Brain microvascular endothelial cell (primary cell): ENCODE measurements around the gene CDH23.

Experiments used
- DNase-seq: peaks from one replicate; pipeline ENCODE4 v3.0.0-alpha.2; 2020
- H3K27ac ChIP-seq: fragments of 250-450 bp; sonication (Bioruptor Pico); 2 replicates; pipeline ENCODE4 v1.5.1; 2020; ENCODE audit warnings: mild to moderate bottlenecking, moderate library complexity
- H3K27me3 ChIP-seq: fragments of 250-450 bp; sonication (Bioruptor Pico); replicated peaks from 2 replicates; pipeline ENCODE4 v1.5.1; 2020; ENCODE audit warnings: mild to moderate bottlenecking
- H3K36me3 ChIP-seq: fragments of 250-450 bp; sonication (Bioruptor Pico); replicated peaks from 2 replicates; pipeline ENCODE4 v1.5.1; 2020; ENCODE audit warnings: mild to moderate bottlenecking
- H3K4me3 ChIP-seq: 2 replicates; pipeline ENCODE4 v1.5.1; 2011; ENCODE audit warnings: low read depth, mild to moderate bottlenecking, control low read depth, low read length, moderate library complexity
- CTCF ChIP-seq: IDR thresholded peaks from 2 replicates; pipeline ENCODE4 v1.5.1; 2011; ENCODE audit warnings: low read depth, mild to moderate bottlenecking, moderate library complexity, low read length, control low read depth, inconsistent platforms; ENCODE audit errors: missing control alignments
- in situ Hi-C: cut with HindIII; loops from 2 replicates; pipeline ENCODE4 v1.10.0; 2017; ENCODE audit warnings: low sequenced_read_pairs, low pct_ligation_motif_present

CDH23 gene

GRCh38 chr10:71443676-71444075 lies 47.0 kb downstream of the CDH23 start:
- H3K27me3 ChIP-seq, result peaks cover 10% of the 10 kb centered on the region
- no peak for DNase-seq
- H3K27ac ChIP-seq, result no peak overlapping the region
- in situ Hi-C loops, result no loop called here
- no peak for TF ChIP-seq CTCF
- H3K36me3 ChIP-seq, result no peaks in the 10 kb centered on the region
- no peak overlapping the region for H3K4me3 ChIP-seq

- no peak for TF ChIP-seq CTCF
- Histone ChIP-seq H3K36me3 (no peaks in the 10 kb centered on the region), H3K27me3 (peaks cover 10% of the 10 kb centered on the region), H3K27ac (no peak overlapping the region), H3K4me3 (no peak overlapping the region)
- DNase-seq, result no peak
- in situ Hi-C loops, result no loop called here
These were observed 47.7 kb downstream of the CDH23 start for GRCh38 chr10:71444284-71445054.

DNA sequence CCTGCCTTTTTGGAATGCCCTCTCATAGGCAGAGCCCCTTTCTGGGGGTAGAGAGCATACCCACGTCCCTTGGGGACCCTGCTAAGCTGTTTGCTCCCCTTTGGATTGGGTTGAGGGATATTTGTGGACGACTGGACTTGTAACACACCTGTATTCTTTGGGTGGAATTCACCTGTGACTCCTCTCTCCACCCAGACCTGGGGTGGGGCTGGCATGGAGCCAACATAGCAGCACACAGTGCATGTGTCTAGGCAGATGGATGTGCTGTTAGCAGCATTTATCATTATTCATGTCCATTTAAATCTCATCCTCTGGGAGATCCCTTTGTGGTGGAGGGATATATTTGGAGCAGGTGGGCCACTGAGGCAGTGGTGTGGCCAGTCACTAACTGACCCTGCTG lies 51.0 kb downstream of the CDH23 start:
- H3K27ac ChIP-seq, result no peak overlapping the region
- H3K36me3 ChIP-seq, result no peaks in the 10 kb centered on the region
- in situ Hi-C loops, result no loop called here
- DNase-seq, result no peak
- no peak overlapping the region for H3K4me3 ChIP-seq
- H3K27me3 ChIP-seq, result peaks cover under 1% of the 10 kb centered on the region
- TF ChIP-seq CTCF, result no peak

DNA sequence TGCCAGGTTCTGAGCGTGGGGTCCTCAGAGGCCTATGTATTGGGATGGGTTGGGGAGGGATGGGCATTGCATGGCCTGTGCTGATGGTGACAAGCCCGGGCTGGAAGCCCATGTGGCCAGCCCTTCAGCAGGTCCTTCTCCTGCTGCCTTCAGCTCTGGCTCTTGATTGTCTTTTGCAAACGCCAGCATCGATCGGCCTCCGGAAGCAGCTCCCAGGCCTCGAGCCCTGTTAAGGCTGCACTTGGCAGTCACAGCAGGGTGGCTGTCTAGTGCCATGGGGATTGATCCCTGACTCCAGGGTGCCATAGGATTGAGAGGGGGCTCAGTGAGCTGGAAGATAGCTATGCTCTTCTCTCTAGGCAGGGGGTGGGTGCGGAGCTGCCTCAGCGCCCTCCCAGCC lies 51.4 kb downstream of the CDH23 start:
- Histone ChIP-seq H3K36me3 (no peaks in the 10 kb centered on the region), H3K27ac (no peak overlapping the region), H3K4me3 (no peak overlapping the region), H3K27me3 (peaks cover 3% of the 10 kb centered on the region)
- DNase-seq, result no peak
- no peak for TF ChIP-seq CTCF
- in situ Hi-C loops, result no loop called here

DNA sequence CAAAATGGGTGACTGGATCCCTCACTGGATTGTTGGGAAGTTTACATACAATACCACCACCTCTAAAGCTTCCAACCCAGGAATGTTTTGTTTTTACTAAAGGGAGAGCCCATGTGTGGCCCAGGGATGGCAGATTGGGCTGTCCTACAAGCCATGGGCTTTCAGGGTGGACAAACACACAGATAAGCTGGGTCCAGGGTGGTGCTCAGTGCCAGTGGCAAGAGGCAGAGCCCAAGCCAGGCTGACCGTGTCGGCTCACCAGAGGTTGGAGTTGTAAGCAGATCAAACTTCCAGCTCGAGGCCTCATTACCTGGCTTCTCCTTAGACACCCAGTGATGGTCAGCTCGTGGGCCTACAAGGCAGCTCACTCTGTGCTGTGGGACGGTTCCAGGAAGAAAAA lies 52.3 kb downstream of the CDH23 start:
- Histone ChIP-seq H3K36me3 (no peaks in the 10 kb centered on the region), H3K27me3 (peaks cover 4% of the 10 kb centered on the region), H3K4me3 (no peak overlapping the region), H3K27ac (no peak overlapping the region)
- in situ Hi-C loops, result no loop called here
- DNase-seq, result no peak
- TF ChIP-seq CTCF, result no peak

GRCh38 chr10:71451754-71452153 lies 55.0 kb downstream of the CDH23 start:
- H3K4me3 ChIP-seq, result no peak overlapping the region

More at GRCh38 chr10:71451754-71452153, 55.0 kb downstream of the CDH23 start:
- in situ Hi-C loops, result no loop called here
- no peak for DNase-seq
- TF ChIP-seq CTCF, result no peak
- Histone ChIP-seq H3K27me3 (peaks cover 4% of the 10 kb centered on the region), H3K36me3 (no peaks in the 10 kb centered on the region), H3K27ac (no peak overlapping the region)
